Activated CD8-positive, alpha-beta memory T cell treated with anti-CD3 and anti-CD28 coated beads for 4 hours (primary cell): Measurements from ENCODE around the gene LRRC27.

ENCODE experiments used
- DNase-seq, 2 donors: peaks; one replicate each; pipeline ENCODE4 v3.0.0-alpha.2; 2020; ENCODE audit warnings: low read depth in 2 of 2

Gene LRRC27

GRCh38 chr10:132427006-132427771, 95.2 kb downstream of the LRRC27 start:
- no peak for DNase-seq

GRCh38 chr10:132427939-132428367, 96.0 kb downstream of the LRRC27 start:
- DNase-seq: no peak

- DNase-seq: no peak
Measured at GRCh38 chr10:132428486-132428995, 96.5 kb downstream of the LRRC27 start.
